ENCODE data around the gene SIGLEC7.

DNA sequence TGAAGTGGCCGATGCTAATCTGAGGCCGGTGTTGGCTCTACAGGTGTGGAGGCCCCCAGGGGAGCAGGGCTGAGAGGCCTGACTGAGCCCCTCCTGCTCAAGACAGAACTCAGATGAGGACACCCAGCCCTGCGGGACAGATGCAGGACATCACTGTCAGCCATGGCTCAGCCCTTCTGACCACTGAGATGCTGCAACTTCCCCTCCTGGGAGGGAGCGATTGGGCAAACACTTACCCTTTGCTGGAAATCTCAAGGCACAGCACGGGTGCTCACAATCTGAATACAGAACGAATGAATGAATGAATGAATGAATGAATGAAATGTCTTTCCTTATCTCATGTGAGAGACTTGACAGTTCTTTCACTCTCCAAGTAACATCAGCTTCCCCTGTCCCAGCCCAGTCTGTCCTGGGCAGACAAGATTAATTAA lies 3.5 kb upstream of the SIGLEC7 start:
- TF ChIP-seq, protein P1, sequence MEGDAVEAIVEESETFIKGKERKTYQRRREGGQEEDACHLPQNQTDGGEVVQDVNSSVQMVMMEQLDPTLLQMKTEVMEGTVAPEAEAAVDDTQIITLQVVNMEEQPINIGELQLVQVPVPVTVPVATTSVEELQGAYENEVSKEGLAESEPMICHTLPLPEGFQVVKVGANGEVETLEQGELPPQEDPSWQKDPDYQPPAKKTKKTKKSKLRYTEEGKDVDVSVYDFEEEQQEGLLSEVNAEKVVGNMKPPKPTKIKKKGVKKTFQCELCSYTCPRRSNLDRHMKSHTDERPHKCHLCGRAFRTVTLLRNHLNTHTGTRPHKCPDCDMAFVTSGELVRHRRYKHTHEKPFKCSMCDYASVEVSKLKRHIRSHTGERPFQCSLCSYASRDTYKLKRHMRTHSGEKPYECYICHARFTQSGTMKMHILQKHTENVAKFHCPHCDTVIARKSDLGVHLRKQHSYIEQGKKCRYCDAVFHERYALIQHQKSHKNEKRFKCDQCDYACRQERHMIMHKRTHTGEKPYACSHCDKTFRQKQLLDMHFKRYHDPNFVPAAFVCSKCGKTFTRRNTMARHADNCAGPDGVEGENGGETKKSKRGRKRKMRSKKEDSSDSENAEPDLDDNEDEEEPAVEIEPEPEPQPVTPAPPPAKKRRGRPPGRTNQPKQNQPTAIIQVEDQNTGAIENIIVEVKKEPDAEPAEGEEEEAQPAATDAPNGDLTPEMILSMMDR (conservative IDR thresholded peaks at IDR 0.05; ENCODE audit: low read depth, low read length): no peak
- TF ChIP-seq EZH2 (IDR thresholded peaks at IDR 0.05; ENCODE audit: low read length, unreplicated experiment): no peak

Measured in PC-3 (cell line).